Smooth muscle cell (in vitro differentiated cells): ENCODE results near the gene SFRP5. TPM values are rescaled to one million over a fixed set of nuclear protein-coding genes. Genes with fewer than 3 reads are reported as not detected.

Source experiments
- DNase-seq: peaks from one replicate; lab custom pipeline; 2025; ENCODE audit not compliant: unreplicated experiment; lab: John Stamatoyannopoulos, UW
- H2AFZ ChIP-seq: fragments of 200-600 bp; sonication (generic); 2 replicates; pipeline ENCODE4 v1.6.0; 2016; ENCODE audit warnings: antibody characterized with exemption, low read depth, mild to moderate bottlenecking
- H3F3A ChIP-seq: fragments of 200-600 bp; sonication (generic); 2 replicates; pipeline ENCODE4 v1.6.0; 2017; ENCODE audit warnings: antibody characterized with exemption, low read depth
- H3K27ac ChIP-seq: fragments of 200-600 bp; sonication (generic); 2 replicates; pipeline ENCODE4 v1.5.1; 2016; ENCODE audit warnings: low read depth, mild to moderate bottlenecking
- H3K27me3 ChIP-seq: fragments of 200-600 bp; sonication (generic); 2 replicates; pipeline ENCODE4 v1.6.1; 2016; ENCODE audit warnings: low read depth, mild to moderate bottlenecking
- H3K36me3 ChIP-seq: fragments of 200-600 bp; sonication (generic); 2 replicates; pipeline ENCODE4 v1.5.1; 2016; ENCODE audit warnings: low read depth
- H3K4me1 ChIP-seq: fragments of 200-600 bp; sonication (generic); 2 replicates; pipeline ENCODE4 v1.5.1; 2016; ENCODE audit warnings: low read depth
- H3K4me2 ChIP-seq: fragments of 200-600 bp; sonication (generic); 2 replicates; pipeline ENCODE4 v1.6.0; 2016; ENCODE audit warnings: mild to moderate bottlenecking
- H3K4me3 ChIP-seq: fragments of 200-600 bp; sonication (generic); 2 replicates; pipeline ENCODE4 v1.5.1; 2016; ENCODE audit warnings: mild to moderate bottlenecking
- H3K79me2 ChIP-seq: fragments of 200-600 bp; sonication (generic); 2 replicates; pipeline ENCODE4 v1.6.0; 2016; ENCODE audit warnings: low read depth, mild to moderate bottlenecking
- H3K9ac ChIP-seq: fragments of 200-600 bp; sonication (generic); 2 replicates; pipeline ENCODE4 v1.6.0; 2016; ENCODE audit warnings: low read depth
- H3K9me3 ChIP-seq: fragments of 200-600 bp; sonication (generic); replicated peaks from 2 replicates; pipeline ENCODE4 v1.5.1; 2016; ENCODE audit warnings: low read depth
- H4K20me1 ChIP-seq: fragments of 200-600 bp; sonication (generic); 2 replicates; pipeline ENCODE4 v1.6.0; 2016; ENCODE audit warnings: low read depth
- WGBS: methylation state at CpG from one replicate; pipeline ENCODE4 v1.1.7; 2016; ENCODE audit warnings: low lambda C conversion rate; 5-methylcytosine and 5-hydroxymethylcytosine counted together
- polyA plus RNA-seq: library from polyadenylated mRNA; unstranded; fragments of >200 nt; fragmentation: Nextera tagmentation; extraction: Ambion mirVana; gene quantifications from 2 replicates; pipeline ENCODE4 v1.2.1, GENCODE V29; 2016
- total RNA-seq: library from RNA; depleted of rRNA; stranded (reverse); fragments of >200 nt; gene quantifications from 2 replicates; pipeline ENCODE4 v1.2.3, GENCODE V29; 2014
- TF ChIP-seq, protein P1 (sequence below): fragments of 200-600 bp; sonication (generic); IDR thresholded peaks from 2 replicates; pipeline ENCODE4 v1.5.1; 2017; ENCODE audit warnings: borderline replicate concordance, mild to moderate bottlenecking, antibody characterized with exemption; ENCODE audit not compliant: insufficient read depth, poor library complexity, severe bottlenecking

The SFRP5 gene
- total and polyA plus RNA-seq, 2 experiments from 2014 or later = 0.11 TPM; not detected in 1

DNA sequence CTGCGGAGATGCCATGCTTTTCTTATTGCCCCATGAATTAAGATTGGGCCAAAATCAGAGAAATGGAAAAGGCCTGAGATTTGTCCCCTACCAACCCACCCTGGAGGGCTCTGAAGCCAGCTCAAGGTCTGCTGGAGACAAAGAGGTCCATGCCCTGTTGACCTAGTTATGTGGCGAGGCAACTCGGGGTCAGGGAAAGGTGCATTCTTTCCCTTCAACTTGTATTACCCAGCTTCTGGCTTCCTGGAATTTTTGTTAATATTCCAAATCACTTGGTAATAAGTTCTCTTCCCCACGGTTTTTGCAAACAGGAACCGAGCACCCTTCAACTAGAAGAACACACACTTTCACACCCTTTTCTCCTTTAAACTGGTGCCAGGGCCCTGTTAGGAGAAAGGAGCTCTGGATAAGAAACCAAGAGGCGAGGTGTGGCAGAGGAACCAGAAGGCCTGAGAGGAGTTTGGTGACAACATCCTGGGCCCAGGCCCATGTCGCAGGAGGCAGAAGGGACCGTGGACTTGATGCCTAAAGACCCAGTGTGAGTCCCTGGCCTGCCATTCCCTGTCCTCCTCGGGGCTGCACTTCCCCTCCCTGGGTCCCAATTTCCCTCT is 12.5 kb upstream of the SFRP5 start:
- H3K36me3 ChIP-seq = no peaks in the 10 kb centered on the region
- H3K4me1 ChIP-seq = peaks cover 8% of the 10 kb centered on the region
- no peak overlapping the region for H3K4me2 ChIP-seq
- TF ChIP-seq, protein P1, sequence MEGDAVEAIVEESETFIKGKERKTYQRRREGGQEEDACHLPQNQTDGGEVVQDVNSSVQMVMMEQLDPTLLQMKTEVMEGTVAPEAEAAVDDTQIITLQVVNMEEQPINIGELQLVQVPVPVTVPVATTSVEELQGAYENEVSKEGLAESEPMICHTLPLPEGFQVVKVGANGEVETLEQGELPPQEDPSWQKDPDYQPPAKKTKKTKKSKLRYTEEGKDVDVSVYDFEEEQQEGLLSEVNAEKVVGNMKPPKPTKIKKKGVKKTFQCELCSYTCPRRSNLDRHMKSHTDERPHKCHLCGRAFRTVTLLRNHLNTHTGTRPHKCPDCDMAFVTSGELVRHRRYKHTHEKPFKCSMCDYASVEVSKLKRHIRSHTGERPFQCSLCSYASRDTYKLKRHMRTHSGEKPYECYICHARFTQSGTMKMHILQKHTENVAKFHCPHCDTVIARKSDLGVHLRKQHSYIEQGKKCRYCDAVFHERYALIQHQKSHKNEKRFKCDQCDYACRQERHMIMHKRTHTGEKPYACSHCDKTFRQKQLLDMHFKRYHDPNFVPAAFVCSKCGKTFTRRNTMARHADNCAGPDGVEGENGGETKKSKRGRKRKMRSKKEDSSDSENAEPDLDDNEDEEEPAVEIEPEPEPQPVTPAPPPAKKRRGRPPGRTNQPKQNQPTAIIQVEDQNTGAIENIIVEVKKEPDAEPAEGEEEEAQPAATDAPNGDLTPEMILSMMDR = no peak
- no peaks in the 10 kb centered on the region for H3K79me2 ChIP-seq
- no peak overlapping the region for H2AFZ ChIP-seq
- H3K4me3 ChIP-seq = no peak overlapping the region
- H3K9ac ChIP-seq = no peak overlapping the region
- 94% methylated on average over 9 of the region's 9 CpGs for WGBS
- peaks cover 17% of the 10 kb centered on the region for H3K27me3 ChIP-seq
- H3K27ac ChIP-seq = no peak overlapping the region
- no peaks in the 10 kb centered on the region for H4K20me1 ChIP-seq
- no peaks in the 10 kb centered on the region for H3K9me3 ChIP-seq
- H3F3A ChIP-seq = no peaks in the 10 kb centered on the region
- DNase-seq = no peak

DNA sequence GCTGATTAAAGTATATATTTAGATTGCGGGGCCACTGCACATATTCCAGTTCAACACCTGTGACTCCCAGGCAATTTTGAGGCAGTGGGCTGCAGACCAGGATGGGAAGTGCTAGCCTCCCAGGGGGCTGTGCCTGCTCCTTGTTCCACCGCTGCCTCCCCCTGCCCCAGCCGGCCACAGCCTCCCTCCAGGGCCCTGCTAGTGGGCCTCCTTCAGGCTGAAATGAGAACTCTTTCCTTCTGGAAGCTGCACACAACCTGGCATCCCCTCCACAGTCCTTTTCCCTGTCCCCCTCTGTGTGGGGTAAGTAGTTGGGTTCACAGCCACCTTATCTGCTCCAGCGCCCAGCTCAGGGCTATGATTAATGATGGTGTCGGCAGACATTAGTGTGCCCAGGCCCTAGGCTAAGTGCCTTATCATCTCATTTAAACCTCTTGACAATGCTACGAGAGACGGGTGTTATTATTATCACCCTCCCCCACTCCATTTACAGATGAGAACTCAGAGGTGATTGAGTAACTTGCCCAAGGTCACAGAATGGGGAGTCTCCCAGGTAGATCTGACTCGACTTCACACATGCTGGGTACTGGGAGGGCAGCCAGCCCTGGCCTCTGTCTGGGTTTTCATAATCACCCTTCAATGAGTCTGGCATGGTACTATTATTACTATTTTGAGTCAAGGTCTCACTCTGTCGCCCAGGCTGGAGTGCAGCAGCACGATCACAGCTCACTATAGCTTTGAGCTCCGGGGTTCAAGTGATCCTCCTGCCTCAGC is 10.8 kb upstream of the SFRP5 start:
- Histone ChIP-seq H4K20me1 (no peaks in the 10 kb centered on the region), H3K4me2 (no peak overlapping the region), H3K9ac (no peak overlapping the region), H3K4me1 (peaks cover 8% of the 10 kb centered on the region), H3K9me3 (no peaks in the 10 kb centered on the region), H3K27me3 (peaks cover 13% of the 10 kb centered on the region), H3K36me3 (no peaks in the 10 kb centered on the region), H3K79me2 (no peaks in the 10 kb centered on the region), H3K27ac (no peak overlapping the region), H3F3A (no peaks in the 10 kb centered on the region), H2AFZ (no peak overlapping the region), H3K4me3 (no peak overlapping the region)
- TF ChIP-seq, protein P1 = no peak
- DNase-seq = no peak
- 64% methylated on average over 11 of the region's 11 CpGs for WGBS

DNA sequence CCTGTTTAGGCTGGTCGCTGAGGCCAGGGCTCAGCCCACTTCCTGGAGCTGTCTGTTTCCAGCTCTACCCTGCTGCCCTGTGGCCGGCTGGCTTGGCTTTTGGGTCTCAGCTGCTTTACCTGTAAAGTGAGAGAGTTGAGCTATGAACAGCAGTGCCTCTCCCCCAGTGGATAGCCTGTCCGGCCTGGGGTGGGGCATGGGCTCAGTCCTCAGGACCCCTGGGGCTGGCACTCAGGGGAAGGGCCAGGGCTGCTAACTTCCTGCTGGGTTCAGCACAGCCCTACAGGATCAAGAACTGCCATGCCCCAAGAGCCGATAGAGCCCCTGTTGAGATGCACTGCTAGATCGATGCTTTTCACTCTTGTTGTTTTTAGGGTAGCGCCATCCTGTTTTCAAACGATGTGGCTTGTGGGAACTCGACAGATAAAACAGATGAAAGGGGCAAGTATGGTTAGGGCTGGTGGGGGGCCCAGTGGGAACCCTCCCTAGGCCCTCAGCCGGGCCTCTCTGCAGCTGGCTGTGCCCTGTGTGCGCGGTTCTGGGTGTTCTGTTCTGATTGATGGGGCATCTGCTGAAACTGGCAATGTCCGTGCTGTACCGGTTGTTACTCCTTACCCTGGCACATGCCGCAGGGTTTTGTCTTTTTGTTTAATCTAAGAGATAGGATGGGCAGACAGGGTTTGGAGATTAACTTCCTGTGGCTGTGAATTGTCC is 10.0 kb upstream of the SFRP5 start:
- WGBS = 76% methylated on average over 14 of the region's 14 CpGs
- H3K4me2 ChIP-seq = no peak overlapping the region

More for the DNA sequence above, 10.0 kb upstream of the SFRP5 start:
- Histone ChIP-seq H3K9me3 (no peaks in the 10 kb centered on the region), H3K4me3 (no peak overlapping the region), H3K9ac (no peak overlapping the region), H3K27me3 (peaks cover 9% of the 10 kb centered on the region), H4K20me1 (no peaks in the 10 kb centered on the region), H3F3A (no peaks in the 10 kb centered on the region), H2AFZ (no peak overlapping the region), H3K79me2 (no peaks in the 10 kb centered on the region), H3K36me3 (no peaks in the 10 kb centered on the region), H3K4me1 (peaks cover 8% of the 10 kb centered on the region), H3K27ac (no peak overlapping the region)
- TF ChIP-seq, protein P1 = no peak
- DNase-seq = no peak
